GM21737 (cell line): ENCODE measurements around the gene DENND1A.

Experiments
- ATAC-seq: cut with Tn5 transposase; IDR thresholded peaks from one replicate; pipeline ENCODE4 v1.9.1; 2021; ENCODE audit warnings: mild to moderate bottlenecking, moderate library complexity; ENCODE audit not compliant: unreplicated experiment

The DENND1A gene

DNA sequence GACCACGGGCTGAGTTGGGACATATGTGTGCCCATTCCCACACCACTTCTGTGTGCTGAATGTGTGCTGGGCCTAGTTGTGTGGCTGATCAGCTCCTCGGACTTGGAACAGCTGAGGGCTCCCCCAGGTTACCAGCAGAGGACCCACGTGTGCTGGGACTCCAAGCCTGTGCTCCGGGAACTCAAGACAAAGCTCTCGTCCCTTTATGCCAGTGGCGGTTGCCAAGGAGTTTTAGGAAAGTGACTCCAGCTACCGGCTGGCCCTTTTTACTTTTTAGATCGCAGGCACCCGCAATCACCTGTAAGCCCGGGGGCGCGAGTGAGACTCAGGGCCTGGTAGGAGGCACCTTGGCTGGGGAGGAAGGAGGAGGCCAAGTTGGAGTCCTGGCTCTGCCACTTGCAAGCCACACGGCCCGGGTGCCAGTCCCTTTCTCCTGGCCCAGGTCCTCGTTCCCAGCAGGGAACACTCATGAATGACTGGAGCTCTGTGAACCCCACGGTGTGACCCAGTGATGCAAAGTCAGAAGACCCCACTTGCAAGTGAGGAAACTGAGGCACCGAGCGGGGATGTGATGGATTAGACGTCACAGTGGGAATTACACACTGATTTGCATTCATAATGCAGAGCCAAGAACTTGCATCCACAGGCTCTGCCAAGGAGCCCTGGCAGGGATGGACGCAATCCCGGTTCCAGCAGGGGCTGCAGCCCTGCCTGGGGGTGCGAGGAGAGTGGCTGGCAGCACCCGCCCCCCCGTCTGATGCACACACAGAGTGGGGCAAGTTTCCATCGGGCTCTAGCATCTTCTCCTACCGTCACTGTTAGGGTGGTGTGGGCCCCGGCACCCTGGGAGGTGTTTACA lies 547.0 kb downstream of the DENND1A start:
- ATAC-seq, result no peak

DNA sequence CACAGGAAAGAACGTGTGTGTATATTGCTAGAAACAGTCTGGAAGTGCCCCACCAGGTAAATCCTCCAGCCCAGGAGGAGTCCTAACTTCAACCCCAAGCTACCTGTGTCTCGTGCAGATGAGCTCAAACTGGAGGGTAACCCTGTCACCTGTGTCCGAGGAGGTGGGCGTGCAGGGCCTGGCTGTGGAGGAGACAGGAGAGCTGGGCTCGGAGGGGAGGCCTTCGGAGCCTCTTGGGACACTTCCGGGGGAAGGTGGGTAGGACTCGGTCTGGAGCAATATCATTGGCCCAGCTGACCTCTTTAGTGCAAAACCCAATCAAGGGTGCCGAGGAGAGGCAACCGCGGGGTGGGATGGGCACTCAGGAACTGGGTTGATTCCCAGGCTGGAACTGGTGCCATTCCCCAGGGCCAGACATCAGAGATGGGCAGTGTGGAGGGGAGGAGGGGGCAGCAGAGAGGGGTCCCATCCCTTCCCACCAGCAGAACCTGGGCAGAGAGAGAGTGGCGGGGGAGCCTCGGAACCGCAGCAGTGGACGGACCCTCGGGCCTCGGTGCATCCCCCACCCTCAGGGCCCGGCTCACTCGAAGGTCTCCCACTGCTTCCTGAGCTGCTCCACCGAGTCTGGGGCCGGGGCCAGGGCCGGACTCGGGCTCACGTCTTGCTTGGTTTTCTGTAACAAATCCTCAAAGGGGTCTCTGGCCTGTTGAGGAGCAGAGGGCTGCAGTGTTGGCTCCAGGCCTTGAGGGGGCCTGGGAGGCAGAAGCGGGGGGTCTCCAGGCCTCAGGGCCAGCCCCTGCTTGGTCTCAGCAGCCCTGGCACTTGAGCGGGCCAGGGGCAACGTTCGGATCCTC lies 548.8 kb downstream of the DENND1A start:
- ATAC-seq, result no peak

DNA sequence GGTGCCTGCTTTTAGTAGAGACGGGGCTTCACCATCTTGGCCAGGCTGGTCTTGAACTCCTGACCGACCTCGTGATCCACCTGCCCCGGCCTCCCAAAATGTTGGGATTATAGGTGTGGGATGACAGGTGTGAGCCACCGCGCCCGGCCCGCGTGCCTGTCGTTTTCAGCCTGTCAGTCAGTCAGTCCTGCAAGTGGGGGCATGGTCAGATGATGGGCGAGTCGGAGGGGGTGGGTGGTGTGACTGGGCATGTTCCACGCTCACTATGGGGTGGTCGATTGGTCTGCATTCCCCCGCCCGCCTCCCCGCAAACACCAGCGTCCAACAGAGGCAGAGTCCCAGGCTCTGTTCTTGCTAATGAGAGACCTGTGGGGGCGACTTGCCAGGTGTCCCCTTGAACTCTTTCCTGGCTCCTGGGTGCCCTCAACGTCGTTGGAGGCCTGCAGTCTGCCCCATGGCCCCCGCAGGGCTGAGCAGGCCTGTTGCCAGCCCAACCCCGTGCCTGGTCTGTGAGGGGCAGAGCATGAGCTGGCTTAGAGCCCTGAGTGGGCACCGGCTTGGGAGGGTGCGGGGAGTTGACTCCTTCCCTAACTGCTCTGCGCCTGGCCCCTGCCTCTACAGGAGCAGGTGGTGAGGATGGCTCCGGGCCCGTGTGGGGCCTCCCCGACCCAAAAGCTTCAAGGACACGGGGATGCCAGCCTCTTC lies 550.8 kb downstream of the DENND1A start:
- ATAC-seq, result no peak

DNA sequence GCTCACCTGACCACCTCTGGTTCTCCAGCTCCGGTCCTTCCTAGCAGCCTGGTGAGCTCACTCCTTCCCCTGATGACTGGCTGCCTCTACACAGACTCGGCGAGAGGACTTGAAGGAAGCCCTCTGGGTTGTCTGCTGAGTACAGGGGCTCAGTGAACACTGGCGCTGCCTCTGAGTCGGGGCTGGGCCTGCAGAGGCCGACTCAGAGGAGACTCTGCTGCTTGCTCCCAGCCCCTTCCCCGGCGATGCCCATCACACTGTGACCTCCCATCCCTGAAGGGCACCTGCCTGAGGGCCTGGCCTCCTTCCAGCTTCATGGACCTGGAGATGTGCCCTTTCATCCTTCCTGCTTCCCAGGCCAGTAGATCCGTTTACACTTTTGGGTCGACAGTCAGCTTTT lies 551.9 kb downstream of the DENND1A start:
- ATAC-seq, result no peak

DNA sequence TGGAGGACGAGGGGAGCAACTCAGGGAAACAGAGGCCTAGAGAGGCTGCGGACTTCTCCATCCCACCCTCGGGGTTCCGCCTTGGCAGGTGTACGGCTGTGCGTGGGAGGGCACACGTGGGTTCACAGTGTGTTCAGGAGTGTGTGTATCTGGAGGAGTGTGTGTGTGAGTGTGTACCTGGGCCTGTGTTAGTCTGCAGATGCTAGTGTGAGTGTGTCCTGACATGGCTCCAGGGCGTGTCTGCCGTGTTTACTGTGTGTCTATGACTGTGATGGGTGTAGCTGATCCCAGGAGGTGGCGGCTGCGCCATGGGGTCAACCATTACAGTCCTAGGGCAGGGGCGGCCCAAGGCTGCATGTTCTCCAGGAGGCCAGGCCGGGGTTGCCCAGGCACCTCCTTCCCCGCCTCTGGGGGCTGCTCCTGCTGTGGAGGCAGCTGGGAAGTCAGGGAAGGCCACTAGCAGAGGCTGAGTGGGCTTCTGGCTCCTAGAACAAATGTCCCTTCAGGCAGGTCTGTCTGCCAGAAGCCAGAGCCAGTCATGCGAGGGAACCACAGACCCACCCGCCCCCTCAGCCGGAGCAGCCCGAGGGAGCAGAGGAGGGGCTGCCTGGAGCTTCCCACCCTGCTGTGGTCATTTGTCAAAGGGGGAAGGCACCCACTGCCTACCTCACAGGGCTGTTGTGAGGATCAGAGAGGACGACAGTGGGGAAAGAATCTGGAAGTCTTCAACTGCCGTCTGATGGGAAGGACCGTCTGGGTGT lies 552.5 kb downstream of the DENND1A start:
- no peak for ATAC-seq

DNA sequence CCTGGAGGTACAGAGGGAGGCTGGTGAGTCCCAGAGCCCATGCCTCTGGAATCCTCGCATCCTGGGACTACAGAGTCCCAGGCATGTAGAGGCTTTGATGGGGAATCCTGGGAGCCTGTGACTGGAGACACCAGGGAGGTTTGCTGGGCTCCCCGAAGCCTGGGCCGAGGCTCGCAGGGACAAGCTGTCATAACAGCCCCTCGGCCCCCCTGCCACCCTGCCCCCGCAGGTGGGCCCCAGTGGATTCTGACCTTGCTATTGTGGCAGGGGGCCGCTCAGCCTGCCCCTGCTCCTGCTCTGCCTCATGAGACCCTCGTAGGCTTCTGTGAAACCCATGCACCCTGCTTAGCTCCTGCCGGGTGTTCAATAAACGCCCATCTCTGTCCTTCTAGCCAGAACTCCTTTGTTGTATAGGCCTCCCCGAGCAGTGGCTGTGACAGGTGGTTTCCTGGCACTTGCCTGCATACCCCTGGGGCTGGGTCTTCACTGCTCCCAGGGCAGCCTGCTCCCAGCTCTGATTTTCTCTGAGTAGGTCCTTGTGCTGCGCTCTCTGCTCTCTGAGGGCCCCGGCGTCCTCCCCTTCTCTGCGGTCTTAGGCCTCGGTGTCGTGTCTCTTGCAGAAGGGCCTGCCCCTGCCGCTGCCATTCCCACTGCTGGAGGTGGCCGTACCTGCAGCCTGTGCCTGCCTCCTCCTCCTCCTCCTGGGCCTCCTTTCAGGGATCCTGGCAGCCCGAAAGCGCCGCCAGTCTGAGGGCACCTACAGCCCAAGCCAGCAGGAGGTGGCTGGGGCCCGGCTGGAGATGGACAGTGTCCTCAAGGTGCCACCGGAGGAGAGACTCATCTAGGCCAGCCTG lies 553.5 kb downstream of the DENND1A start:
- no peak for ATAC-seq

DNA sequence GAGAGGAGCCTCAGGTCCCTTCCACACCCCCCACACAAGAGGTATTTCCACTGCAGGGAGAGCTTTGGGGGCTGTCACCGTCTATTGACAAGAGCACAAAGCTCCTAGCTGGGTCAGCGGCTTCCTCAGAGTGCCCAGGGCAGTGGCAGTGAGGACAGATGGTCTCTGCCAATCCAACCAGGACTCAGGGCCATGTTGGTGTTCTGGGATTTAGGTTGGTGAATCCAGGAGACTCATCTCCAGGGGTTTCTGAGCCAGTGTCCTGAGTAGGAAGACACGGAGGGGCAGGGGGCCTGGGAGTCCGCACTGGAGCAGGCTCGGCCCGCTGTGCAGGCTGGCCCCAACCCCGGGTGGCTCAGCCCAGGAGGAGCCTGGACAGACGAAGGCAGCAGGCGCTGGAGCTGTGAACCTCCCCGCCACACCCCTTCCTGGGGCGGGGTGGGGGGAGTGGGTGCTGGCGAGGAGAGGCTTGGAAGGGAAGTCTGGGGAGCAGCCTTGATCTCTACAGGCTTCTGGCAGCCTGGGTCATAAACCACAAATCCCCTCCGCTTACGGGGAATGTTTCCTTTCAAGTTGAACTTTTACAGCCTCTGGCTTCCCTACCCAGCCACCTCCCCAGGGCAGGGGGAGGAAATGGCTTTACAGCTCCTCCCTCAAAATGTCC lies 554.3 kb downstream of the DENND1A start:
- ATAC-seq, result no peak

DNA sequence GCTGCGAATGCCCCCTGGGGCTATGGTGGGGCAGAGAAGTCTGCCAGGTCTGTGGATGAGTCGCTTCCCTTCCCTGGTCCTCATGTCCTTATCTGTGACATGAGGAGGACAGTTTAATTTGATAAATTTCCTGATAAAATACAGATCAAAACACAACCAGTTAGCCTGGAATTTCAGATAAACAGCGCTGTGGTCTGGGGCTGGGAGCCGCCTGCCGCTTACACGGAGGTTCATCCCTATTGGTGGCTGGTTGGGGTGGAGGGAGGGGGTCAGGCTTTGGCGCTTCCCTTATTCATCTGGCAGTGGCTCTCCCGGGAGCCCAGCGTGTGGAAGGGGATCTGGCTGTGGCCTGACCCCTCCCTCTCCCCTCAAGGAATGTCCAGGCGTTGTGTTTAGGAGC lies 556.0 kb downstream of the DENND1A start:
- no peak for ATAC-seq

DNA sequence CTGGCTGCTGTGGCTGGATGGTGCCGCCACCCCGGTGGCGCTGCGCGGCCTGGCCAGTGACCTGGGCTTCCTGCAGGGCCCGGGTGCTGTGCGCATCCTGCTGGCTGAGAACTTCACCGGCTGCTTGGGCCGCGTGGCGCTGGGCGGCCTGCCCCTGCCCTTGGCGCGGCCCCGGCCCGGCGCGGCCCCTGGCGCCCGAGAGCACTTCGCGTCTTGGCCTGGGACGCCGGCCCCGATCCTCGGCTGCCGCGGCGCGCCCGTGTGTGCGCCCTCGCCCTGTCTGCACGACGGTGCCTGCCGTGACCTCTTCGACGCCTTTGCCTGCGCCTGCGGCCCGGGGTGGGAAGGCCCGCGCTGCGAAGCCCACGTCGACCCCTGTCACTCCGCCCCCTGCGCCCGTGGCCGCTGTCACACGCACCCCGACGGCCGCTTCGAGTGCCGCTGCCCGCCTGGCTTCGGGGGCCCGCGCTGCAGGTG lies 556.4 kb downstream of the DENND1A start:
- no peak for ATAC-seq

DNA sequence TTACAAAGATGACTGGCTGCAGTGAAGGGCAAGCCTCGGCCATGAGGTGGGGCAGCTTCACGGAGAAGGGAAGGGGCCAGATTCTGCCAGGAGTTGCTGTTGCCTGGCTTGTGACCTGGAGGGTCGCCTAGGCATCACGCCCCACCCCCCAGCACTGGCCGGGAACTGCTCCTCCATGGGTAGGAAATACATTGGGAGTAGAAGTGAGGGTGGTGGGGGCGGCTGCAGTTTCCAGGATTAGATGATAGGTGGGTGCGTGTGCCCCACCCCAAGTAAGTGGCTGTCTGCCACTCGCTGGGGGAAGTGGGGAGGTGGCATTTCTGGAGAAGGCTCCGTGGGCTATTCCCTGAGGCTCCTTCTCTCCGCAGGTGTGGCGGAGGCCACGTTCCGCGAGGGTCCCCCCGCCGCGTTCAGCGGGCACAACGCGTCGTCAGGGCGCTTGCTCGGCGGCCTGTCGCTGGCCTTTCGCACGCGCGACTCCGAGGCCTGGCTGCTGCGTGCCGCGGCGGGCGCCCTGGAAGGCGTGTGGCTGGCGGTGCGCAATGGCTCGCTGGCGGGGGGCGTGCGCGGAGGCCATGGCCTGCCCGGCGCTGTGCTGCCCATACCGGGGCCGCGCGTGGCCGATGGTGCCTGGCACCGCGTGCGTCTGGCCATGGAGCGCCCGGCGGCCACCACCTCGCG lies 557.0 kb downstream of the DENND1A start:
- ATAC-seq, result no peak

DNA sequence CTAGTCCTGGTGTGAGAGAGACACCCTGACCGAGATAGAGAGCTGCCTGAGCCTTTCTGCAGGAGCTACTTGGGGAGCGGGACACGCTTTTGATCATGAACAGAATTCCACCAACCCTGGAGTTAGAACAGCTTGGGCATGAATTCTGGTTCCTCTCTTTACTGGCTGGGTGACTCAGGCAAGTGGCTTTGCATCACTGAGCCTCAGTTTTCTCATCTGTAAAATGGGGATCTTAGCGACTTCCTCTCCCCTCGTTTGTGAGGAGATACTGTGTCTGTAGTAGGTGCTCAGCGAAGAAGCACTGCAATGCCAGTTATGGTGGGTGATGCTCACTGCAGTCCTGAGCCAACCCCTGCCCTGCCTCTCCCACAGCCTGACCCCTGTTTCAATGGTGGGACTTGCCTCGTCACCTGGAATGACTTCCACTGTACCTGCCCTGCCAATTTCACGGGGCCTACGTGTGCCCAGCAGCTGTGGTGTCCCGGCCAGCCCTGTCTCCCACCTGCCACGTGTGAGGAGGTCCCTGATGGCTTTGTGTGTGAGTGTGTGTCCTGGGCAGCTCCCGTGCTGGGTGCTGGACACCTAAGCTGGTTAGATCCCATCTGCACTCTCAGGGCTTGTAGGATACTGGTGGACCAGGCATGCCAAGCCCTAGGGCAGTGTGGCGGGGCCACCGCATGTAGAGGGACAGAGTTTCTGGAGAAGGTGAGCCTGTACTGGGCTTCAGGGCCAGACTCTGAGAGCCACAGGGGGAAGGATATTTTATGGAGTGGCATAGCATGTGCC lies 557.9 kb downstream of the DENND1A start:
- no peak for ATAC-seq

DNA sequence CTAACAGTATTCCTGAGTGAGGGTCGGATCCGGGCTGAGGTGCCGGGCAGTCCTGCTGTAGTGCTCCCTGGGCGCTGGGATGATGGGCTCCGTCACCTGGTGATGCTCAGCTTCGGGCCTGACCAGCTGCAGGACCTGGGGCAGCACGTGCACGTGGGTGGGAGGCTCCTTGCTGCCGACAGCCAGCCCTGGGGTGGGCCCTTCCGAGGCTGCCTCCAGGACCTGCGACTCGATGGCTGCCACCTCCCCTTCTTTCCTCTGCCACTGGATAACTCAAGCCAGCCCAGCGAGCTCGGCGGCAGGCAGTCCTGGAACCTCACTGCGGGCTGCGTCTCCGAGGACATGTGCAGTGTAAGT lies 558.7 kb downstream of the DENND1A start:
- ATAC-seq, result no peak

DNA sequence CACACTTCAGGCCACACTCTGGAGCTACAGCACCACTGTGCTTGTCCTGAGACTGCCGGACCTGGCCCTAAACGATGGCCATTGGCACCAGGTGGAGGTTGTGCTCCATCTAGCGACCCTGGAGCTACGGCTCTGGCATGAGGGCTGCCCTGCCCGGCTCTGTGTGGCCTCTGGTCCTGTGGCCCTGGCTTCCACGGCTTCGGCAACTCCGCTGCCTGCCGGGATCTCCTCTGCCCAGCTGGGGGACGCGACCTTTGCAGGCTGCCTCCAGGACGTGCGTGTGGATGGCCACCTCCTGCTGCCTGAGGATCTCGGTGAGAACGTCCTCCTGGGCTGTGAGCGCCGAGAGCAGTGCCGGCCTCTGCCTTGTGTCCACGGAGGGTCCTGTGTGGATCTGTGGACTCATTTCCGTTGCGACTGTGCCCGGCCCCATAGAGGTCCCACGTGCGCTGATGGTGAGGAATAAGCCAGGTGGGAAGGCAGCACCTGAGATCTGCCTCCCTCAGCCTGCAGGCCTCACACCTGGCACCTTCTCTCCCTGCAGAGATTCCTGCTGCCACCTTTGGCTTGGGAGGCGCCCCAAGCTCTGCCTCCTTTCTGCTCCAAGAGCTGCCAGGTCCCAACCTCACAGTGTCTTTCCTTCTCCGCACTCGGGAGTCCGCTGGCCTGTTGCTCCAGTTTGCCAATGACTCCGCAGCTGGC lies 559.2 kb downstream of the DENND1A start:
- ATAC-seq, result no peak

DNA sequence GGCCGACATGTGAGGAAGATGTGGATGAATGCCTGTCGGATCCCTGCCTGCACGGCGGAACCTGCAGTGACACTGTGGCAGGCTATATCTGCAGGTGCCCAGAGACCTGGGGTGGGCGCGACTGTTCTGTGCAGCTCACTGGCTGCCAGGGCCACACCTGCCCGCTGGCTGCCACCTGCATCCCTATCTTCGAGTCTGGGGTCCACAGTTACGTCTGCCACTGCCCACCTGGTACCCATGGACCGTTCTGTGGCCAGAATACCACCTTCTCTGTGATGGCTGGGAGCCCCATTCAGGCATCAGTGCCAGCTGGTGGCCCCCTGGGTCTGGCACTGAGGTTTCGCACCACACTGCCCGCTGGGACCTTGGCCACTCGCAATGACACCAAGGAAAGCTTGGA lies 559.8 kb downstream of the DENND1A start:
- ATAC-seq, result no peak

DNA sequence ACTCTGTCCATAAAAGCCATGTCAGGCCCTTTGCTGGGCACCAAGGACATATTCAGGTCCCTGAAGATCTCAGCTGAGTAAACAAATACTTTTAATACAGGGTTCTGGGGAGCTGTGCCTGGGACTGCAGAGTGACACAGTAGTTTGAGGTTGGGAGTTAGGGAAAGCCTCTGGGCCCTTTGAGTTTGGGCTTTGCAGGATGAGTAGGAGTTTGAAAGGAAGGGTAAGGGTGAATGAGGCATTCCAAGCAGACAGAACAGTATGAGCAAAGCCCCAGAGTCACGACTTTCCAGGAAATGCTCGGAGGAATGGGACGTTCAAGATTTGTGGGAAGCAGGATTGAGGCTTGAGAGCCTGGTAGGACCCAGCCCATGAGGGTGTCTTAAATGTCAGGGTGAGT lies 560.6 kb downstream of the DENND1A start:
- ATAC-seq, result no peak

DNA sequence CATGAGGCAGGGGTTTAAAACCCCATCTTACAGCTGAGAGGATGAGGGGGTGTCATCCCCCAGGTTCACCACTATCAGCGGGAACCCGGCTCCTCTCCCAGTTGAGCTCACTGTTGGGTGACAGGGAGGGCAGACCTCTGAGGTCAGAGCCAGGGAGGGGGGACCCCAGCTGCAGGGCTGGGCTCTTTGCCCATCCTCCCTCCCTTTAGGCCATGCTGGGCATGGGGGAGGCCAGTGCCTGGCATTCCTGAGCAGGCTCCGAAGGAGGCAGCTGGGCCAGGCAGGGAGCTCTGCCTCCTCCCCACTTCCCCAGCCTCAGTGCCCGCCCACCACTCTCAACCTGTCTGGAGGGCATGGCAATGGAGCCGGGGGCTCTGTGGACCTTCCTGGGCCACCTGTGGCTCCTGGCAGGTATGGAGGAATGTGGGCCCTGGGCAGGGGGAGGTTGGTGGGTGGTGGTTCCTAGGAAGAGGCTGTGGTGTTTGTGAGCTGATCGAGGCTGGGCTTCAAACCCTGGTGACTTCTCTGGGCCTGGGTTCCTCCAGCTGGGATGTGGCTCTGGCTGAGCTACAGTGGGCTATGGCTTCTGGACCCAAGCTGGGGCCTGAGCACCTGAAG lies 561.3 kb downstream of the DENND1A start:
- ATAC-seq, result no peak

DNA sequence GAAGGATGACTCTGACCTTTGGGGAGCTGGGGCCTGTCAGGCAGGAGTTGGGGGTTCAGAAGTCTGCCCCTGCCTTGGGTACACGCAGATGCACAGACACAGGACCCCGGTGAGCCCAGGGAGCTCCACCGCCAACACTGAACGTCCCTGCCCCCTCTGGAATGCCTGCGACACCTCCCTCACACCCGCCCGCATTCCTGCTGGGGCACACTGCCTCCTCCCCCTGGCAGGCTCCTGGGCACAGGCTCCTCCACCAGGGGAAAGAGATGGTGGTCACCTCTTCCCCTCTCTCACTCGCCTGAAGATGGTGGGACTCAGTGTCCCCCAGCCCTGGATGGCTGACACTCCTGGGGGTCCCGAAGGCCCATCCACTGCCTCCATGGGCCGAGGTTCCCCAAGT lies 561.9 kb downstream of the DENND1A start:
- no peak for ATAC-seq
